Endothelial cell of umbilical vein (primary cell): ENCODE measurements around the gene RPL4. TPM values are rescaled to one million over a fixed set of nuclear protein-coding genes. Genes with fewer than 3 reads are reported as not detected.
"Not testable (repeated sequence)": the region's sequence is repeated elsewhere in the genome, so short reads cannot be mapped to it uniquely, and the experiment has no call there.

ENCODE experiments used
- BruUV-seq: library from RNA; stranded (reverse); fragments of 400-500 nt; replicated peaks from 2 replicates; lab custom pipeline; 2021; lab: Mats Ljungman, UMichigan
- CTCF ChIA-PET: fragments of 300-600, 350-600 bp; sonication (Branson Sonifier 250); formaldehyde crosslinking; loops from one replicate; lab custom pipeline; 2021; ENCODE audit warnings: antibody characterized with exemption, inconsistent platforms; lab: Charles Lee
- POLR2A ChIA-PET: fragments of 300-600, 350-600 bp; sonication (Branson Sonifier 250); formaldehyde crosslinking; loops from one replicate; lab custom pipeline; 2021; ENCODE audit warnings: antibody characterized with exemption, inconsistent platforms; lab: Charles Lee
- DNase-seq: peaks from one replicate; pipeline ENCODE4 v3.0.0-alpha.2; 2011; ENCODE audit warnings: low read depth, low spot score
- FAIRE-seq: peaks from 2 replicates; lab custom pipeline; 2011; peaks lifted over from hg19 to GRCh38; lab: Jason Lieb, UNC
- H2AFZ ChIP-seq: 2 replicates; pipeline ENCODE4 v1.6.0; 2012; ENCODE audit warnings: low read depth, low read length, control low read depth, inconsistent platforms
- H3K27ac ChIP-seq: 2 replicates; pipeline ENCODE4 v1.5.1; 2011; ENCODE audit warnings: low read depth, mild to moderate bottlenecking, control low read depth, low read length, moderate library complexity; ENCODE audit not compliant: insufficient read depth
- H3K27me3 ChIP-seq, 2 experiments: 2 replicates each; pipeline versions ENCODE4 v1.6.0 to v1.6.1; 2011; ENCODE audit warnings: low read length in 2 of 2, mixed read lengths in 1 of 2; ENCODE audit not compliant: control insufficient read depth in 2 of 2, insufficient read depth in 2 of 2
- H3K36me3 ChIP-seq, 2 experiments: 2 replicates in 1 of 2; 3 replicates in 1 of 2; pipeline ENCODE4 v1.5.1; 2011; ENCODE audit warnings: low read length in 2 of 2, mild to moderate bottlenecking in 1 of 2, moderate library complexity in 1 of 2; ENCODE audit not compliant: control insufficient read depth in 2 of 2, insufficient read depth in 2 of 2; ENCODE audit errors: extremely low read depth in 1 of 2
- H3K4me1 ChIP-seq: 3 replicates; pipeline ENCODE4 v1.5.1; 2011; ENCODE audit warnings: mild to moderate bottlenecking, low read length; ENCODE audit not compliant: control insufficient read depth, insufficient read depth; ENCODE audit errors: extremely low read depth
- H3K4me2 ChIP-seq: 2 replicates; pipeline ENCODE4 v1.6.1; 2011; ENCODE audit warnings: low read length, control low read depth, mixed read lengths; ENCODE audit not compliant: insufficient read depth
- H3K4me3 ChIP-seq, 3 experiments: fragments of 200-600 bp in 1 of 3; sonication (generic), shearing (Covaris generic) in 1 of 3; replicated peaks in 1 of 3; 2 replicates each; pipeline ENCODE4 v1.5.1; 2011 to 2016; ENCODE audit warnings: control low read depth in 3 of 3, low read length in 3 of 3, mild to moderate bottlenecking in 2 of 3, inconsistent platforms in 1 of 3, low read depth in 1 of 3, moderate library complexity in 1 of 3; ENCODE audit not compliant: insufficient read depth in 1 of 3
- H3K79me2 ChIP-seq: 2 replicates; pipeline ENCODE4 v1.6.0; 2012; ENCODE audit warnings: low read length, inconsistent platforms; ENCODE audit not compliant: control insufficient read depth, insufficient read depth
- H3K9ac ChIP-seq: replicated peaks from 2 replicates; pipeline ENCODE3; 2011; ENCODE audit warnings: low read length, control low read depth; ENCODE audit not compliant: insufficient read depth; ENCODE audit errors: extremely low read depth
- H3K9me1 ChIP-seq: replicated peaks from 3 replicates; pipeline ENCODE4 v1.6.0; 2011; ENCODE audit warnings: mild to moderate bottlenecking, low read length; ENCODE audit not compliant: control insufficient read depth, insufficient read depth; ENCODE audit errors: extremely low read depth
- H3K9me3 ChIP-seq: replicated peaks from 2 replicates; pipeline ENCODE4 v1.5.1; 2012; ENCODE audit warnings: low read length, inconsistent platforms; ENCODE audit not compliant: control insufficient read depth, insufficient read depth
- H4K20me1 ChIP-seq: replicated peaks from 2 replicates; pipeline ENCODE3; 2011; ENCODE audit warnings: mild to moderate bottlenecking, low read length; ENCODE audit not compliant: control insufficient read depth, insufficient read depth; ENCODE audit errors: extremely low read depth
- JUN ChIP-seq: IDR thresholded peaks from 2 replicates; pipeline ENCODE4 v1.6.1; 2011; ENCODE audit warnings: borderline replicate concordance, low read depth; ENCODE audit not compliant: insufficient read length, insufficient read depth
- MAX ChIP-seq: IDR thresholded peaks from 2 replicates; pipeline ENCODE4 v1.6.1; 2011; ENCODE audit not compliant: insufficient read depth, insufficient read length
- MYC ChIP-seq: IDR thresholded peaks from one replicate; pipeline ENCODE4 v1.6.1; 2011; ENCODE audit warnings: mild to moderate bottlenecking, low read depth, low read length
- dilution Hi-C: fragments of 300-500 bp; cut with MboI; formaldehyde crosslinking; loops from one replicate; pipeline ENCODE4 v1.15.0; 2019; ENCODE audit warnings: low sequenced_read_pairs; ENCODE audit not compliant: extremely low pct_ligation_motif_present
- intact Hi-C: fragments of 100-400 bp; cut with micrococcal nuclease; formaldehyde crosslinking; loops from one replicate; pipeline ENCODE4 v1.10.0; 2022
- polyA plus RNA-seq, 4 experiments: library from polyadenylated mRNA; depleted of rRNA in 3 of 4; stranded (reverse) in 3 of 4; unstranded in 1 of 4; fragments of >200 nt; gene quantifications; 2 replicates each; pipeline versions ENCODE4 v1.2.1 to v1.2.3, GENCODE V29; 2011 to 2012; ENCODE audit warnings: missing spikeins in 1 of 4
- total RNA-seq: library from RNA; stranded (reverse); gene quantifications from 2 replicates; pipeline ENCODE4 v1.2.3, GENCODE V29; 2021

Gene RPL4
- total and polyA plus RNA-seq, 2 donors (not counting 3 experiments of a cell fraction or from before 2014, with no cell fraction given), result 2,598 to 3,530 TPM

GRCh38 chr15:66472176-66472999 is 32.3 kb downstream of the RPL4 start:
- no TSS peak for BruUV-seq
- H3K9ac ChIP-seq, result no peak overlapping the region
- H3K27ac ChIP-seq, result no peak overlapping the region
- dilution Hi-C loops (no loop called here), intact Hi-C loops (no loop called here)
- POLR2A ChIA-PET, result interaction anchor here (0.6 kb wide), 1 partner anchor 25 kb away, joined by 5 read pairs; no protein-coding TSS in a partner anchor
- H3K4me2 ChIP-seq, result no peak overlapping the region
- H3K36me3 ChIP-seq, result no peaks in the 10 kb centered on the region
- no peaks in the 10 kb centered on the region for H3K9me3 ChIP-seq
- peak; percentile 10 for TF ChIP-seq JUN
- no peak for TF ChIP-seq MYC
- TF ChIP-seq MAX, result no peak
- no peak overlapping the region for H2AFZ ChIP-seq
- DNase-seq, result peak; percentile 41
- H3K9me1 ChIP-seq, result no peaks in the 10 kb centered on the region
- CTCF ChIA-PET, result interaction anchor here (0.8 to 2.8 kb wide), 3 partner anchors 13 to 25 kb away, joined by 3 to 10 read pairs (median 4); partner anchors contain the start of gene SNAPC5
- no peaks in the 10 kb centered on the region for H4K20me1 ChIP-seq
- H3K4me1 ChIP-seq, result peaks cover 11% of the 10 kb centered on the region
- H3K4me3 ChIP-seq, result no peak overlapping the region
- peak; percentile 44 for FAIRE-seq
- no peaks in the 10 kb centered on the region for H3K79me2 ChIP-seq
- no peaks in the 10 kb centered on the region for H3K27me3 ChIP-seq

- H3K36me3 ChIP-seq, H4K20me1 ChIP-seq, H3K9me3 ChIP-seq, intact Hi-C loops, FAIRE-seq, BruUV-seq, H3K79me2 ChIP-seq, H3K27me3 ChIP-seq, POLR2A ChIA-PET, dilution Hi-C loops, H2AFZ ChIP-seq, H3K9me1 ChIP-seq, H3K9ac ChIP-seq, DNase-seq, H3K4me2 ChIP-seq, H3K27ac ChIP-seq, H3K4me3 ChIP-seq: not testable (repeated sequence)
- H3K4me1 ChIP-seq, result peaks cover 11% of the 10 kb centered on the region
- CTCF ChIA-PET, result interaction anchor here (1.2 to 2.8 kb wide), 4 partner anchors 12 to 96 kb away, joined by 3 to 10 read pairs (median 4); partner anchors contain the start of gene SNAPC5
These were observed 33.8 kb downstream of the RPL4 start for GRCh38 chr15:66470825-66471224.

GRCh38 chr15:66467162-66468040 is 37.3 kb downstream of the RPL4 start:
- CTCF ChIA-PET, result interaction anchor here (1.0 to 1.2 kb wide), 3 partner anchors 8 to 80 kb away, joined by 3 to 5 read pairs (median 4); partner anchors contain the start of gene MAP2K1
- H3K4me2 ChIP-seq, BruUV-seq, DNase-seq, H4K20me1 ChIP-seq, H3K27me3 ChIP-seq, dilution Hi-C loops, FAIRE-seq, intact Hi-C loops, H2AFZ ChIP-seq, POLR2A ChIA-PET, H3K4me3 ChIP-seq, H3K9ac ChIP-seq, H3K9me1 ChIP-seq, H3K36me3 ChIP-seq, H3K27ac ChIP-seq, H3K79me2 ChIP-seq, H3K4me1 ChIP-seq, H3K9me3 ChIP-seq: not testable (repeated sequence)
